Progenitor cell of endocrine pancreas (in vitro differentiated cells): ENCODE measurements around the gene AANAT. TPM values are rescaled to one million over a fixed set of nuclear protein-coding genes. Genes with fewer than 3 reads are reported as not detected.

Source experiments
- DNase-seq: peaks from one replicate; pipeline ENCODE4 v3.0.0; 2021; ENCODE audit warnings: low spot score; ENCODE audit not compliant: unreplicated experiment
- H3K27ac Mint-ChIP-seq: 2 replicates; pipeline ENCODE4 v1.8.0; 2021; ENCODE audit warnings: mild to moderate bottlenecking, moderate library complexity, mixed read lengths
- H3K27me3 Mint-ChIP-seq: 2 replicates; pipeline ENCODE4 v1.8.0; 2021; ENCODE audit warnings: mixed read lengths
- H3K36me3 Mint-ChIP-seq: 2 replicates; pipeline ENCODE4 v1.8.0; 2022; ENCODE audit warnings: mixed read lengths; ENCODE audit not compliant: insufficient read depth
- H3K4me1 Mint-ChIP-seq: 2 replicates; pipeline ENCODE4 v1.8.0; 2021; ENCODE audit warnings: low read depth, mixed read lengths
- H3K4me3 Mint-ChIP-seq: 2 replicates; pipeline ENCODE4 v1.8.0; 2021; ENCODE audit warnings: low read depth, mild to moderate bottlenecking, moderate library complexity, mixed read lengths
- H3K9me3 Mint-ChIP-seq: 2 replicates; pipeline ENCODE4 v1.8.0; 2021; ENCODE audit warnings: low read depth, mixed read lengths
- total RNA-seq: library from RNA; stranded (reverse); gene quantifications from 2 replicates; pipeline ENCODE4 v1.2.1, GENCODE V29; 2021
- TF ChIP-seq, protein P1 (sequence below): fragments of 200-600 bp; sonication (generic); IDR thresholded peaks from one replicate; pipeline ENCODE4 v1.5.0; 2021; ENCODE audit warnings: antibody characterized with exemption, mild to moderate bottlenecking; ENCODE audit not compliant: unreplicated experiment

Gene AANAT
- total RNA-seq, 1 donor from 2014 or later: not detected

DNA sequence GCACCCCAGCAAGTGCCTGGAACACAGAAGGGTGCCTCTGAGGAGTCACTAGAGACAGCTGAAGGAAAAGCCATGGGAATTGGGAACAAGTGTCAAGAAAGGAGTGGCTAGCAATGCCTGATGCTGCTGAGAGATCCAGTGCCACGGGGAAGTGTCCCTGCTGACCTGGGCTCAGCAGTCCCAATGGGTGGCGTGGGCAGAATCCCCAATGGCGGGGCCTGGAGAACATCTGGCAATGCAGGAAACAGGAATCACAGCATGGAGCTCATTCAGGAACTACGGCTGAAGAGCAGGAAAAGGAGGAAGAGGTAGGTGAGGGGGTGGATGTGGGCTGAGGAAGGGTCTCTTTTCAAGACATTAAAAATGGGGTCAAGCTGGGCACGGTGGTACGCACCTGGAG, 44.5 kb upstream of the AANAT start:
- Mint-ChIP-seq H3K27ac (no peak overlapping the region), H3K9me3 (no peaks in the 10 kb centered on the region)
- no peak for DNase-seq

DNA sequence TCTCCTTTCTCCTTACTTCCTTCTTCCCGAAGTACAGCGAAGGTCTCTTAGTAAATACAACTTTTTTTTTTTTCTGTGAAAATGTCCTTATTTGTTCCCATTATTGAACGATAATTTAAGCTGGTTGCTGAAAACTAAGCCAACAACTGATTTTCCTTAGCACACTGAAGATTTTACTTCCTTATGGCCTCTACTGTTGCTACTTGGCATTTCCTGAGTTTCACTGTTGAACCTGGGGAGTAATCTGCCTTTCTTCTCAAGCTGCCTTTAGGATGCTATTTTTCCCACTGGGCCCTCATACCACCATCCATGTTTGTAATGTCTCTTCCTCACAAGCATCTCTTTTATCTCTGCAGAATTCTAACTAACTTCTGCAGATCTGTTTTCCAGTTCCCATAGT, 40.5 kb upstream of the AANAT start:
- Mint-ChIP-seq H3K27me3 (no peaks in the 10 kb centered on the region), H3K27ac (no peak overlapping the region)

More for the DNA sequence above, 44.5 kb upstream of the AANAT start:
- Mint-ChIP-seq H3K4me3 (no peak overlapping the region), H3K36me3 (no peaks in the 10 kb centered on the region), H3K27me3 (no peaks in the 10 kb centered on the region), H3K4me1 (no peaks in the 10 kb centered on the region)
- TF ChIP-seq, protein P1, sequence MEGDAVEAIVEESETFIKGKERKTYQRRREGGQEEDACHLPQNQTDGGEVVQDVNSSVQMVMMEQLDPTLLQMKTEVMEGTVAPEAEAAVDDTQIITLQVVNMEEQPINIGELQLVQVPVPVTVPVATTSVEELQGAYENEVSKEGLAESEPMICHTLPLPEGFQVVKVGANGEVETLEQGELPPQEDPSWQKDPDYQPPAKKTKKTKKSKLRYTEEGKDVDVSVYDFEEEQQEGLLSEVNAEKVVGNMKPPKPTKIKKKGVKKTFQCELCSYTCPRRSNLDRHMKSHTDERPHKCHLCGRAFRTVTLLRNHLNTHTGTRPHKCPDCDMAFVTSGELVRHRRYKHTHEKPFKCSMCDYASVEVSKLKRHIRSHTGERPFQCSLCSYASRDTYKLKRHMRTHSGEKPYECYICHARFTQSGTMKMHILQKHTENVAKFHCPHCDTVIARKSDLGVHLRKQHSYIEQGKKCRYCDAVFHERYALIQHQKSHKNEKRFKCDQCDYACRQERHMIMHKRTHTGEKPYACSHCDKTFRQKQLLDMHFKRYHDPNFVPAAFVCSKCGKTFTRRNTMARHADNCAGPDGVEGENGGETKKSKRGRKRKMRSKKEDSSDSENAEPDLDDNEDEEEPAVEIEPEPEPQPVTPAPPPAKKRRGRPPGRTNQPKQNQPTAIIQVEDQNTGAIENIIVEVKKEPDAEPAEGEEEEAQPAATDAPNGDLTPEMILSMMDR: no peak

DNA sequence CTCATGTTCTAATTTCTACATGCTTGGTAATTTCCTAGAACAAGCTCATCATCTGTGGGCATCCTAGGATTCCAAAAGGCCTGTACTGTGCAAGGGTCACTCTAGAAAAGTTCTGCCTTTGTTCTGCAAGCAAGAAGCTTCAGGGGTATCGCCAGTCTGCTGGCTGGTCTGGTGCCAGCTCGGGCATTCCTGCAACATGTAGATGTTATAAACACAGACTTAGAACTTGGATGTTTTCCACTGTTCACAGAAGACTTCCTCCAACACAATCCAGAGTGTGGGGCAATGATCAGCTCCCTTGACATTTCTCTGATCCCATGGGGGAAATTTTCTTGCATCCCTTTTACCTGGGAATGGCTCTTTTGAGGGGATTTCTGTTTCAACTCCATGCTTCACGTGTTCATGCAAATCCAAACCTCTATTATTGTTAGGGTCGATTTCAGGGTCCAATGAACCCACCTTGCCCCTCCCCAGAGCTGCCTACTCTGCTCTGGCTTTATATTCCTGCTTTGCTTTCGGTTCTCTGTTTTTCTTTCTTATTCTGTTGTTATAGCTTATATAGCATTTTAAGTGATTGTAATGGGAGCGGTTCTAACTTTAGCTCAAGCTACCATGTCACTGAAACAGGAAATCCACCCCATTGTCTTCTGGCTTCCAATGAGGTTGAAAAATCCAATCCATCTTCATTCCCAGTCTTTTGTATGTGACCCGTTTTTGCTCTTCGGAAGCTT, 39.7 kb upstream of the AANAT start:
- Mint-ChIP-seq H3K27me3 (no peaks in the 10 kb centered on the region), H3K27ac (no peak overlapping the region), H3K9me3 (no peaks in the 10 kb centered on the region), H3K36me3 (no peaks in the 10 kb centered on the region), H3K4me3 (no peak overlapping the region), H3K4me1 (peaks cover 10% of the 10 kb centered on the region)
- TF ChIP-seq, protein P1: no peak
- DNase-seq: no peak

More for the DNA sequence above, 40.5 kb upstream of the AANAT start:
- no peak overlapping the region for H3K4me3 Mint-ChIP-seq
- peaks cover 10% of the 10 kb centered on the region for H3K4me1 Mint-ChIP-seq
- no peak for DNase-seq
- no peaks in the 10 kb centered on the region for H3K36me3 Mint-ChIP-seq
- no peaks in the 10 kb centered on the region for H3K9me3 Mint-ChIP-seq
- TF ChIP-seq, protein P1: no peak

DNA sequence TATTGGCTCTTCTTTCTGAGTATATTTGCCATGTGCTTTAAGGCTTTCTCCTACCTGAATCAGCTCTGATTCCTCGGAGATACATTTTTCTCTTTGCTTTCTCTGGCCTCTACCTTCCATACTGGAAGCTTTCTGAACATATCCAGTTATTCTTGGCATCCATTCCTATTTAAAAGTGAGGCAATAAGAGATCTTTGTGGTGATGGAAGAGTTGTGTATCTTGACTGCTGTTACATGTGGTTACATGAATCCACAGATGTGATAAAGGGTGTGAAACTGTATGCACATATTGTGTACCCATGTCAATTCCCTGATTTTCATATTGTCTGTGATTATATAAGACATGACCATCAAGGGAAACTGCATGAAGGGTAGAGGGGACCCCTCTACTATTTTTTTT, 38.9 kb upstream of the AANAT start:
- no peaks in the 10 kb centered on the region for H3K36me3 Mint-ChIP-seq
- H3K9me3 Mint-ChIP-seq: no peaks in the 10 kb centered on the region
- TF ChIP-seq, protein P1: no peak
- no peak overlapping the region for H3K4me3 Mint-ChIP-seq
- no peak overlapping the region for H3K27ac Mint-ChIP-seq
- H3K27me3 Mint-ChIP-seq: no peaks in the 10 kb centered on the region
- peaks cover 10% of the 10 kb centered on the region for H3K4me1 Mint-ChIP-seq
- no peak for DNase-seq

DNA sequence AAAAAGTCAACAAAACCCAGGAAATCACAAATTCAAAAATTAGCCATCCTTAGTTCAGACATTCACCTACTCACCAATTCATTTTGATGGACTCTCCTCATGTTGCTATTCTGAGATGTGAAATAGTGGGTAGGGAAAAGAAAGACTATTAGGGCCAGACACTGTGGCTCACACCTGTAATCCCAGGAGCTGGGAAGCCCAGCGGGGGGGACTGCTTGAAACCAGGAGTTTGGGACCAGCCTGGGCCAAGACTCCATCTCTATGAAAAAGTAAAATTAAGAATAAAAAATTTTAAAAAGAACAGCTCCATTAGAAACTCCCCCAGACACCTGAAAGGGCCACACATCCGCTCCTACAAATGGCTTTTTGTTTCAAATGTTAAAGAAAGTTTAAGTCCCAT, 35.9 kb upstream of the AANAT start:
- DNase-seq: no peak
- H3K9me3 Mint-ChIP-seq: no peaks in the 10 kb centered on the region
- H3K4me3 Mint-ChIP-seq: no peak overlapping the region
- TF ChIP-seq, protein P1: no peak
- peaks cover 12% of the 10 kb centered on the region for H3K4me1 Mint-ChIP-seq
- no peaks in the 10 kb centered on the region for H3K27me3 Mint-ChIP-seq
- H3K36me3 Mint-ChIP-seq: peaks cover 4% of the 10 kb centered on the region
- H3K27ac Mint-ChIP-seq: no peak overlapping the region
